K562 (cell line): Measurements from ENCODE around the gene DHRS7C. TPM values are rescaled to one million over a fixed set of nuclear protein-coding genes. Genes with fewer than 3 reads are reported as not detected.

ENCODE experiments used
- ATAC-seq: fragments of 200-7000 bp; cut with Tn5 transposase; 3 replicates; pipeline ENCODE4 v1.9.1; 2020; ENCODE audit warnings: moderate library complexity
- BruUV-seq: library from RNA; stranded (reverse); fragments of 400-500 nt; replicated peaks from 2 replicates; lab custom pipeline; 2021; lab: Mats Ljungman, UMichigan
- CTCF ChIA-PET: fragments of 300-600 bp; formaldehyde crosslinking; extraction: SDS; loops from one replicate; lab custom pipeline; 2021; ENCODE audit warnings: low intra/inter-chr PET ratio; lab: Yijun Ruan, JAX
- POLR2A ChIA-PET: fragments of 300-600, 350-650 bp; sonication (Branson Sonifier 250); formaldehyde crosslinking; extraction: SDS; loops from one replicate; lab custom pipeline; 2021; ENCODE audit warnings: antibody characterized with exemption, inconsistent platforms; lab: Yijun Ruan, JAX
- DNase-seq, 4 experiments: peaks; one replicate each; pipeline versions ENCODE4 v3.0.0 to v3.0.0-alpha.2; 2011 to 2018; ENCODE audit warnings: low spot score in 3 of 4, mixed read lengths in 3 of 4; ENCODE audit errors: extremely low read depth in 1 of 4
- FAIRE-seq: peaks from 2 replicates; lab custom pipeline; 2011; peaks lifted over from hg19 to GRCh38; lab: Jason Lieb, UNC
- H2AFZ ChIP-seq: 2 replicates; pipeline ENCODE4 v1.6.0; 2011; ENCODE audit warnings: low read depth, low read length, control low read depth, inconsistent platforms
- H3K27ac ChIP-seq: fragments of 200-600 bp; 3 replicates; pipeline ENCODE4 v1.8.0; 2011; ENCODE audit warnings: low read depth, mild to moderate bottlenecking, control low read depth, inconsistent platforms, low read length, moderate library complexity, mixed read lengths; ENCODE audit errors: extremely low read depth
- H3K27me3 ChIP-seq, 2 experiments: fragments of 300-600 bp in 1 of 2; 2 replicates in 1 of 2; 3 replicates in 1 of 2; pipeline versions ENCODE4 v1.6.0 to v1.8.0; 2011; ENCODE audit warnings: inconsistent platforms in 2 of 2, low read length in 2 of 2, mild to moderate bottlenecking in 1 of 2, mixed read lengths in 1 of 2, moderate library complexity in 1 of 2; ENCODE audit not compliant: control insufficient read depth in 2 of 2, insufficient read depth in 2 of 2
- H3K36me3 ChIP-seq: fragments of 300-600 bp; 3 replicates; pipeline ENCODE4 v1.8.0; 2011; ENCODE audit warnings: mild to moderate bottlenecking, low read length, inconsistent platforms; ENCODE audit not compliant: control insufficient read depth, insufficient read depth
- H3K4me1 ChIP-seq, 2 experiments: fragments of 200-600 bp in 1 of 2; replicated peaks in 1 of 2; 2 replicates in 1 of 2; 3 replicates in 1 of 2; pipeline versions ENCODE4 v1.5.1 to v1.8.0; 2011; ENCODE audit warnings: inconsistent platforms in 2 of 2, low read length in 2 of 2, mild to moderate bottlenecking in 1 of 2, mixed read lengths in 1 of 2, moderate library complexity in 1 of 2; ENCODE audit not compliant: control insufficient read depth in 2 of 2, insufficient read depth in 2 of 2
- H3K4me2 ChIP-seq: 2 replicates; pipeline ENCODE4 v1.6.1; 2011; ENCODE audit warnings: low read length, control low read depth, inconsistent platforms, mixed read lengths; ENCODE audit not compliant: insufficient read depth
- H3K4me3 ChIP-seq: fragments of 200-600 bp; sonication (generic), shearing (Covaris generic); 2 replicates; pipeline ENCODE4 v1.5.1; 2016; ENCODE audit warnings: control low read depth, inconsistent platforms
- H3K79me2 ChIP-seq: fragments of 200-600 bp; 3 replicates; pipeline ENCODE4 v1.8.0; 2011; ENCODE audit warnings: low read length, inconsistent platforms; ENCODE audit not compliant: control insufficient read depth, insufficient read depth
- H3K9ac ChIP-seq, 2 experiments: 2 replicates each; pipeline versions ENCODE4 v1.6.0 to v1.6.1; 2011; ENCODE audit warnings: low read depth in 2 of 2, low read length in 2 of 2, control low read depth in 1 of 2, inconsistent platforms in 1 of 2, mild to moderate bottlenecking in 1 of 2, mixed read lengths in 1 of 2; ENCODE audit not compliant: insufficient read depth in 1 of 2
- H3K9me1 ChIP-seq: one replicate; pipeline ENCODE4 v1.6.0; 2011; ENCODE audit warnings: inconsistent platforms, mild to moderate bottlenecking, low read length, moderate library complexity; ENCODE audit not compliant: control insufficient read depth, insufficient read depth
- H3K9me3 ChIP-seq: replicated peaks from 2 replicates; pipeline ENCODE4 v1.5.1; 2011; ENCODE audit warnings: low read depth, low read length, inconsistent platforms; ENCODE audit not compliant: control insufficient read depth, insufficient read depth
- H4K20me1 ChIP-seq: replicated peaks from 2 replicates; pipeline ENCODE4 v1.6.1; 2011; ENCODE audit warnings: low read length, inconsistent platforms, mixed read lengths; ENCODE audit not compliant: control insufficient read depth, insufficient read depth
- ETV5 ChIP-seq: sonication (generic); formaldehyde crosslinking; IDR thresholded peaks from 2 replicates; pipeline ENCODE4 v1.4.0; 2020; ENCODE audit warnings: low read depth, mild to moderate bottlenecking, missing genetic modification reagents
- KDM5B ChIP-seq: fragments of 200-600 bp; sonication (generic); IDR thresholded peaks from 2 replicates; pipeline ENCODE4 v1.6.1; 2012; ENCODE audit warnings: low read depth, mild to moderate bottlenecking, moderate library complexity, low read length, control low read depth, inconsistent platforms; ENCODE audit not compliant: insufficient replicate concordance
- NFATC3 ChIP-seq: fragments of 450-650 bp; IDR thresholded peaks from 2 replicates; pipeline ENCODE4 v1.6.1; 2017; ENCODE audit warnings: mild to moderate bottlenecking
- RB1 ChIP-seq: fragments of 450-650 bp; IDR thresholded peaks from 2 replicates; pipeline ENCODE4 v1.6.1; 2017; ENCODE audit warnings: low read depth, mild to moderate bottlenecking
- TEAD4 ChIP-seq, 2 experiments: sonication (generic) in 1 of 2; formaldehyde crosslinking in 1 of 2; IDR thresholded peaks; 2 replicates each; pipeline versions ENCODE4 v1.6.1 to v1.8.0; 2012 to 2022; ENCODE audit warnings: borderline replicate concordance in 1 of 2, inconsistent platforms in 1 of 2, low read length in 1 of 2, mild to moderate bottlenecking in 1 of 2, missing genetic modification reagents in 1 of 2
- whole genome bisulfite sequencing: fragments of 100-300 bp; shearing (Covaris generic); methylation state at CpG from one replicate; pipeline ENCODE4 v1.1.6; 2016; ENCODE audit warnings: low coverage, mixed read lengths; ENCODE audit not compliant: insufficient coverage; ENCODE audit errors: missing lambda C conversion rate; 5-methylcytosine and 5-hydroxymethylcytosine counted together
- in situ Hi-C: fragments of 300-500 bp; cut with MboI; formaldehyde crosslinking; loops from 4 replicates; pipeline ENCODE4 v1.15.0; 2018; ENCODE audit warnings: inconsistent platforms, mixed read lengths
- intact Hi-C: fragments of 100-400 bp; cut with micrococcal nuclease; formaldehyde crosslinking; loops from 2 replicates; pipeline ENCODE4 v1.14.2; 2022
- polyA plus RNA-seq, 8 experiments: library from polyadenylated mRNA; depleted of rRNA in 4 of 8; stranded (reverse) in 5 of 8; unstranded in 3 of 8; fragments of >200 nt; fragmentation: Nextera tagmentation in 2 of 8; fragmentation: Illumina TruSeq in 1 of 8; extraction: Ambion mirVana in 2 of 8; extraction: Trizol in 1 of 8; gene quantifications; 2 replicates each; pipeline versions ENCODE4 v1.2.1 to v1.2.3, GENCODE V29; 2011 to 2014; ENCODE audit warnings: inconsistent platforms in 1 of 8, missing spikeins in 1 of 8
- total RNA-seq, 7 experiments: library from RNA; depleted of rRNA in 6 of 7; stranded (reverse); fragments of >200 nt in 6 of 7; fragmentation: Illumina TruSeq in 2 of 7; extraction: Trizol in 2 of 7; gene quantifications; 2 replicates each; pipeline versions ENCODE4 v1.2.1 to v1.2.3, GENCODE V29; 2011 to 2021; ENCODE audit warnings: low replicate concordance in 1 of 7

Gene DHRS7C
- total and polyA plus RNA-seq, 9 of the 15 experiments (the other 6 are each of a cell fraction or from before 2014, with no cell fraction given): not detected

DNA sequence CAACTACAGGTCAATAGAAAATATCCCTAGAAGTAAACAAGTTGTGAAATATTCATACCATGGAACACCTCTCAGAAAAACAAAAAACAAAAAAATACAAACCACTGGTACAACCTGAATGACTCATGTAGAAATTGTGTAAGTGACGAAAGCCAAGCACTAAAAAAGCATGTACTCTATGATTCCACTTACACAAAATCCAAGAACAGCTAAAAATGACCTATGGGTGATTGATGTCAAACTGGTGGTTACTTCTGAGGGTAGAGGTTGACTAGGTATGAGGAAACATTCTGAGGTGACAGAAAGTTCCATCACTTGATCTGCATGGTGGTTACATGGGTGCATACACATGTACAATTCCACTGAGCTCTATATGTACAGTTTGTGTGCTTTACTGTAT is 31.1 kb downstream of the DHRS7C start (continued):
- TF ChIP-seq TEAD4 (IDR thresholded peaks at IDR 0.05; ENCODE audit: low read length): no peak
- no peak for TF ChIP-seq TEAD4 (CRISPR knock-in tag; IDR thresholded peaks at IDR 0.05; ENCODE audit: borderline replicate concordance)
- TF ChIP-seq NFATC3: no peak
- TF ChIP-seq RB1: no peak

DNA sequence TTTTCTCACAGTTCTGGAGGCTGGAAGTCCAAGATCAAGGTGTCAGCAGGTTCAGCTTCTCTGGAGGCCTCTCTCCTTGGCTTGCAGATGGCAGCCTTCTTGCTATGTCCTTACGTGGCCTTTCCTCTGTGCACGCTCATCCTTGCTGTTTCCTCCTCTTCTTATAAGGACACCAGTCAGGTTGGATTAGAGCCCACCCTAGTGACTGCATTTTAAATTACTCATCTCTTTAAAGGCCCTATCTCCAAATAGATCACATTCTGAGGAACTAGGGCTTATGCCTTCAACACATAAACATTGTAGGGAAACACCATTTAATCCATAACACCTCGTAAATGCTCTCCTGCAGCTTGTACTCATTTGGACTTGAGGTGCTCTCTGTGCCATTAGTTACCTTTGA is 36.3 kb downstream of the DHRS7C start:
- FAIRE-seq (no peak), ATAC-seq (no peak), DNase-seq (no peak)
- H3K27me3 ChIP-seq: no peaks in the 10 kb centered on the region; a peak in 1 of 5 replicates
- no peak overlapping the region for H2AFZ ChIP-seq
- no peak overlapping the region for H3K4me3 ChIP-seq
- H3K27ac ChIP-seq: no peak overlapping the region
- TF ChIP-seq KDM5B: no peak
- TF ChIP-seq ETV5: no peak
- no peak overlapping the region for H3K4me2 ChIP-seq
- no peaks in the 10 kb centered on the region for H3K36me3 ChIP-seq
- H3K9me3 ChIP-seq: no peaks in the 10 kb centered on the region
- H3K79me2 ChIP-seq: no peaks in the 10 kb centered on the region
- in situ Hi-C loops: no loop called here
- H3K9me1 ChIP-seq: no peaks in the 10 kb centered on the region
- H3K9ac ChIP-seq: no peak overlapping the region
- no peaks in the 10 kb centered on the region for H3K4me1 ChIP-seq
- intact Hi-C loops: no loop called here
- POLR2A ChIA-PET: no interaction called here
- CTCF ChIA-PET: no interaction called here
- no peaks in the 10 kb centered on the region for H4K20me1 ChIP-seq
- WGBS: 10% methylated on average over 2 of the region's 3 CpGs
- no TSS peak for BruUV-seq
